ENCODE results near the gene FNBP1L. TPM values are rescaled to one million over a fixed set of nuclear protein-coding genes. Genes with fewer than 3 reads are reported as not detected.

The FNBP1L gene
- total RNA-seq, 1 experiment from 2014 or later = 119 TPM

DNA sequence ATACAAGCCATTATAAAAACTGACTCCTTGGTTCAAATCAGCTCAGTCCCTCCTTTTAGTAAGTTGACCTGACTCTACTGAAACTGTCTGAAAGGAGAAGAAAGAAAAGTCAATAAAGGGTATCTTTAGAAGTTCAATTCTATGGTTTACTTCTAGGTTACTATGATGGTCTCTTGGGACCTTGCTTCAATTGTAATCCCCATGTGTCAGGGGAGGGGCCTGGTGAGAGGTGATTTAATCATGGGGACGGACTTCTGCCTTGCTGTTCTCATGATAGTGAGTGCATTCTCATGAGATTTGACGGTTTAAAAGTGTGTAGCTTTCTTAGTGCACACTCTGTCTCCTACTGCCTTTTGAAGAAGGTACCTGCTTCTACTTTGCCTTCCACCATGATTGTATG is 31.7 kb upstream of the FNBP1L start:
- Mint-ChIP-seq H3K27me3 (ENCODE audit: low read depth) (no peaks in the 10 kb centered on the region), H3K27ac (no peak overlapping the region; a peak in 1 of 7 replicates), H3K36me3 (ENCODE audit: insufficient read depth in 1 of 3, low read depth in 3 of 3) (peaks cover 0 to 34% (median 0%) of the 10 kb centered on the region in 3 experiments; a peak in 4 of 7 replicates), H3K4me1 (peaks cover 30 to 45% of the 10 kb centered on the region in 2 experiments), H3K4me3 (no peak overlapping the region), H3K9me3 (peaks cover 6 to 17% of the 10 kb centered on the region in 2 experiments; a peak in 4 of 5 replicates)
- DNase-seq = no peak
- Histone ChIP-seq H4K8ac (replicated peaks; ENCODE audit: insufficient read length, low read depth, low read length) (no peak overlapping the region), H3K79me2 (ENCODE audit: insufficient read depth, low read length) (no peaks in the 10 kb centered on the region), H3T11ph (ENCODE audit: low read length) (no peak overlapping the region), H3K14ac (ENCODE audit: insufficient read depth, low read length) (no peak overlapping the region), H2BK20ac (ENCODE audit: low read depth, low read length, poor library complexity, severe bottlenecking) (no peak overlapping the region), H3K18ac (ENCODE audit: insufficient read length, low read depth, low read length) (no peak overlapping the region), H2BK12ac (ENCODE audit: insufficient read length, low read depth, low read length) (no peak overlapping the region), H3K4me2 (ENCODE audit: insufficient read depth, insufficient read length, low read length) (no peak overlapping the region), H3K4me1 (ENCODE audit: insufficient read depth, low read length) (peaks cover 10% of the 10 kb centered on the region; the same call in 1 of the 2 replicates), H2AFZ (ENCODE audit: low read length) (no peak overlapping the region), H3K79me1 (ENCODE audit: insufficient read depth, low read depth, low read length, poor library complexity, severe bottlenecking) (no peaks in the 10 kb centered on the region), H4K20me1 (ENCODE audit: control insufficient read depth, insufficient read depth, insufficient read length) (no peaks in the 10 kb centered on the region), H3K9ac (ENCODE audit: extremely low read depth, insufficient read length, low read length) (no peak overlapping the region), H2BK15ac (ENCODE audit: low read depth, low read length) (no peak overlapping the region), H2AK5ac (ENCODE audit: insufficient read length, low read length) (no peak overlapping the region), H3K23me2 (ENCODE audit: insufficient read length, low read depth, low read length, poor library complexity, severe bottlenecking) (no peaks in the 10 kb centered on the region), H3K23ac (ENCODE audit: insufficient read length, low read depth, low read length) (no peak overlapping the region), H3K9me3 (ENCODE audit: control insufficient read depth, low read depth, low read length) (no peaks in the 10 kb centered on the region), H3K27me3 (ENCODE audit: insufficient read depth, low read length) (no peaks in the 10 kb centered on the region), H4K91ac (ENCODE audit: insufficient read length, low read depth, low read length) (no peak overlapping the region), H3K27ac (ENCODE audit: insufficient read length, low read depth, low read length) (no peak overlapping the region), H2BK5ac (ENCODE audit: insufficient read length, low read length) (no peak overlapping the region), H3K4ac (ENCODE audit: low read depth, low read length) (no peak overlapping the region), H3K56ac (ENCODE audit: insufficient read length, low read depth, low read length) (no peak overlapping the region), H2BK120ac (ENCODE audit: low read depth, low read length, poor library complexity, severe bottlenecking) (no peak overlapping the region), H4K5ac (ENCODE audit: insufficient read length, low read depth, low read length) (no peak overlapping the region)
- TF ChIP-seq, protein P1, sequence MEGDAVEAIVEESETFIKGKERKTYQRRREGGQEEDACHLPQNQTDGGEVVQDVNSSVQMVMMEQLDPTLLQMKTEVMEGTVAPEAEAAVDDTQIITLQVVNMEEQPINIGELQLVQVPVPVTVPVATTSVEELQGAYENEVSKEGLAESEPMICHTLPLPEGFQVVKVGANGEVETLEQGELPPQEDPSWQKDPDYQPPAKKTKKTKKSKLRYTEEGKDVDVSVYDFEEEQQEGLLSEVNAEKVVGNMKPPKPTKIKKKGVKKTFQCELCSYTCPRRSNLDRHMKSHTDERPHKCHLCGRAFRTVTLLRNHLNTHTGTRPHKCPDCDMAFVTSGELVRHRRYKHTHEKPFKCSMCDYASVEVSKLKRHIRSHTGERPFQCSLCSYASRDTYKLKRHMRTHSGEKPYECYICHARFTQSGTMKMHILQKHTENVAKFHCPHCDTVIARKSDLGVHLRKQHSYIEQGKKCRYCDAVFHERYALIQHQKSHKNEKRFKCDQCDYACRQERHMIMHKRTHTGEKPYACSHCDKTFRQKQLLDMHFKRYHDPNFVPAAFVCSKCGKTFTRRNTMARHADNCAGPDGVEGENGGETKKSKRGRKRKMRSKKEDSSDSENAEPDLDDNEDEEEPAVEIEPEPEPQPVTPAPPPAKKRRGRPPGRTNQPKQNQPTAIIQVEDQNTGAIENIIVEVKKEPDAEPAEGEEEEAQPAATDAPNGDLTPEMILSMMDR (conservative IDR thresholded peaks at IDR 0.05) = no peak
- WGBS (ENCODE audit: extremely low coverage, insufficient read length, low lambda C conversion rate) = no CpG with 5 or more reads among the region's 2 CpGs
